Natural killer cell (primary cell): ENCODE data around the gene DLG5. TPM values are rescaled to one million over a fixed set of nuclear protein-coding genes. Genes with fewer than 3 reads are reported as not detected.

Experiments used
- ATAC-seq, 3 donors: fragments of 150-1000 bp in 2 of 3; fragments of 200-7000 bp in 1 of 3; cut with Tn5 transposase; 1 replicate in 1 of 3; 2 replicates in 2 of 3; pipeline ENCODE4 v1.10.0; 2021; ENCODE audit warnings: mild to moderate bottlenecking in 2 of 3, moderate library complexity in 2 of 3
- DNase-seq, 2 donors: peaks; one replicate each; pipeline versions ENCODE4 v3.0.0 to v3.0.0-alpha.2; 2013 to 2021; ENCODE audit warnings: mixed read lengths in 1 of 2
- H3K27ac ChIP-seq: one replicate; pipeline ENCODE4 v1.5.1; 2013; ENCODE audit warnings: mild to moderate bottlenecking, low read length
- H3K27me3 ChIP-seq: one replicate; pipeline ENCODE4 v1.6.1; 2013; ENCODE audit warnings: low read length; ENCODE audit not compliant: control insufficient read depth, insufficient read depth
- H3K36me3 ChIP-seq: one replicate; pipeline ENCODE4 v1.6.1; 2013; ENCODE audit warnings: low read length; ENCODE audit not compliant: control insufficient read depth, insufficient read depth
- H3K4me1 ChIP-seq: one replicate; pipeline ENCODE4 v1.6.1; 2013; ENCODE audit warnings: low read length; ENCODE audit not compliant: control insufficient read depth, insufficient read depth
- H3K4me3 ChIP-seq: one replicate; pipeline ENCODE4 v1.5.1; 2013; ENCODE audit warnings: low read length
- H3K9me3 ChIP-seq: one replicate; pipeline ENCODE4 v1.6.1; 2013; ENCODE audit warnings: low read length; ENCODE audit not compliant: control insufficient read depth, insufficient read depth
- H3K27ac Mint-ChIP-seq, 2 donors: one replicate each; pipeline ENCODE4 v1.8.0; 2022; ENCODE audit warnings: mild to moderate bottlenecking in 2 of 2, mixed read lengths in 2 of 2, moderate library complexity in 1 of 2
- H3K27me3 Mint-ChIP-seq, 2 donors: one replicate each; pipeline ENCODE4 v1.8.0; 2022; ENCODE audit warnings: low read depth in 2 of 2, mixed read lengths in 2 of 2
- H3K36me3 Mint-ChIP-seq: one replicate; pipeline ENCODE4 v1.8.0; 2022; ENCODE audit warnings: mixed read lengths
- H3K4me1 Mint-ChIP-seq, 2 donors: one replicate each; pipeline ENCODE4 v1.8.0; 2022; ENCODE audit warnings: mixed read lengths in 2 of 2
- H3K4me3 Mint-ChIP-seq: one replicate; pipeline ENCODE4 v1.8.0; 2022; ENCODE audit warnings: mild to moderate bottlenecking, moderate library complexity, mixed read lengths
- H3K9me3 Mint-ChIP-seq, 2 donors: one replicate each; pipeline ENCODE4 v1.8.0; 2022; ENCODE audit warnings: mixed read lengths in 2 of 2
- WGBS: methylation state at CpG from one replicate; pipeline ENCODE4 v1.1.7; 2013; ENCODE audit warnings: missing lambda C conversion rate; ENCODE audit not compliant: insufficient coverage; 5-methylcytosine and 5-hydroxymethylcytosine counted together
- intact Hi-C: fragments of 100-400 bp; cut with micrococcal nuclease; formaldehyde crosslinking; loops from one replicate; pipeline ENCODE4 v1.14.2; 2022
- total RNA-seq, 4 donors: library from RNA; stranded (reverse); fragments of 120-200 nt in 1 of 4; gene quantifications; one replicate each; pipeline versions ENCODE4 v1.2.3 to v1.2.4, GENCODE V29; 2013 to 2022
- TF ChIP-seq, protein P1 (sequence below): fragments of 200-600 bp; IDR thresholded peaks from one replicate; pipeline ENCODE4 v1.8.0; 2022; ENCODE audit warnings: antibody characterized with exemption

Gene DLG5
- total RNA-seq, 3 donors from 2014 or later (not counting 1 experiment from before 2014, with no cell fraction given) = 52.8 to 75.0 (median 52.9) TPM

GRCh38 chr10:77843264-77843663, 83.3 kb downstream of the DLG5 start:
- peaks cover 8% of the 10 kb centered on the region for H3K4me1 ChIP-seq
- no peak overlapping the region for H3K4me3 ChIP-seq
- Mint-ChIP-seq H3K27me3 (no peaks in the 10 kb centered on the region), H3K9me3 (no peaks in the 10 kb centered on the region), H3K27ac (peak overlapping the region in 1 of 2 donors; percentile 42), H3K4me1 (peaks cover 6 to 15% of the 10 kb centered on the region in 2 donors), H3K4me3 (no peak overlapping the region), H3K36me3 (no peaks in the 10 kb centered on the region)
- no peaks in the 10 kb centered on the region for H3K27me3 ChIP-seq
- intact Hi-C loops = no loop called here
- TF ChIP-seq, protein P1, sequence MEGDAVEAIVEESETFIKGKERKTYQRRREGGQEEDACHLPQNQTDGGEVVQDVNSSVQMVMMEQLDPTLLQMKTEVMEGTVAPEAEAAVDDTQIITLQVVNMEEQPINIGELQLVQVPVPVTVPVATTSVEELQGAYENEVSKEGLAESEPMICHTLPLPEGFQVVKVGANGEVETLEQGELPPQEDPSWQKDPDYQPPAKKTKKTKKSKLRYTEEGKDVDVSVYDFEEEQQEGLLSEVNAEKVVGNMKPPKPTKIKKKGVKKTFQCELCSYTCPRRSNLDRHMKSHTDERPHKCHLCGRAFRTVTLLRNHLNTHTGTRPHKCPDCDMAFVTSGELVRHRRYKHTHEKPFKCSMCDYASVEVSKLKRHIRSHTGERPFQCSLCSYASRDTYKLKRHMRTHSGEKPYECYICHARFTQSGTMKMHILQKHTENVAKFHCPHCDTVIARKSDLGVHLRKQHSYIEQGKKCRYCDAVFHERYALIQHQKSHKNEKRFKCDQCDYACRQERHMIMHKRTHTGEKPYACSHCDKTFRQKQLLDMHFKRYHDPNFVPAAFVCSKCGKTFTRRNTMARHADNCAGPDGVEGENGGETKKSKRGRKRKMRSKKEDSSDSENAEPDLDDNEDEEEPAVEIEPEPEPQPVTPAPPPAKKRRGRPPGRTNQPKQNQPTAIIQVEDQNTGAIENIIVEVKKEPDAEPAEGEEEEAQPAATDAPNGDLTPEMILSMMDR = no peak
- ATAC-seq = no peak
- H3K36me3 ChIP-seq = peaks cover 40% of the 10 kb centered on the region
- no peaks in the 10 kb centered on the region for H3K9me3 ChIP-seq
- DNase-seq = no peak
- no peak overlapping the region for H3K27ac ChIP-seq
- 94% methylated on average over 11 of the region's 11 CpGs for WGBS

- Mint-ChIP-seq H3K9me3 (no peaks in the 10 kb centered on the region), H3K27ac (peak overlapping the region in 1 of 2 donors; percentile 42), H3K4me1 (peaks cover 6 to 15% of the 10 kb centered on the region in 2 donors), H3K36me3 (no peaks in the 10 kb centered on the region), H3K4me3 (no peak overlapping the region), H3K27me3 (no peaks in the 10 kb centered on the region)
- Histone ChIP-seq H3K27me3 (no peaks in the 10 kb centered on the region), H3K27ac (no peak overlapping the region), H3K4me1 (peaks cover 9% of the 10 kb centered on the region), H3K36me3 (peaks cover 43% of the 10 kb centered on the region), H3K4me3 (no peak overlapping the region), H3K9me3 (no peaks in the 10 kb centered on the region)
- 91% methylated on average over 5 of the region's 5 CpGs for WGBS
- DNase-seq (no peak), ATAC-seq (no peak)
- TF ChIP-seq, protein P1 = no peak
- intact Hi-C loops = no loop called here
These were observed 83.8 kb downstream of the DLG5 start for GRCh38 chr10:77842652-77843212.

GRCh38 chr10:77841711-77842375, 84.7 kb downstream of the DLG5 start:
- no peak overlapping the region for H3K27ac Mint-ChIP-seq
- no peaks in the 10 kb centered on the region for H3K9me3 Mint-ChIP-seq
- Histone ChIP-seq H3K4me1 (peaks cover 14% of the 10 kb centered on the region), H3K4me3 (no peak overlapping the region), H3K27me3 (no peaks in the 10 kb centered on the region), H3K36me3 (peaks cover 40% of the 10 kb centered on the region), H3K27ac (no peak overlapping the region), H3K9me3 (no peaks in the 10 kb centered on the region)
- 97% methylated on average over 27 of the region's 27 CpGs for WGBS
- H3K4me3 Mint-ChIP-seq = no peak overlapping the region
- no peaks in the 10 kb centered on the region for H3K27me3 Mint-ChIP-seq
- TF ChIP-seq, protein P1 = no peak
- peaks cover 6 to 10% of the 10 kb centered on the region in 2 donors for H3K4me1 Mint-ChIP-seq
- ATAC-seq = no peak
- H3K36me3 Mint-ChIP-seq = no peaks in the 10 kb centered on the region
- DNase-seq = no peak
- intact Hi-C loops = no loop called here
